Cardiac muscle cell (in vitro differentiated cells and primary cell): ENCODE results near the gene KIF1A. TPM values are rescaled to one million over a fixed set of nuclear protein-coding genes. Genes with fewer than 3 reads are reported as not detected.

ENCODE experiments used
- DNase-seq, 2 donors: peaks; one replicate each; pipeline versions ENCODE4 v3.0.0 to v3.0.0-alpha.2; 2010 to 2017; ENCODE audit warnings: low read depth in 1 of 2, low spot score in 1 of 2
- H3K27ac ChIP-seq: fragments of 200-600 bp; sonication (generic); 2 replicates; pipeline ENCODE4 v1.5.1; 2016
- H3K27me3 ChIP-seq: fragments of 200-600 bp; sonication (generic); 2 replicates; pipeline ENCODE4 v1.6.0; 2016; ENCODE audit warnings: control low read depth
- H3K36me3 ChIP-seq: fragments of 200-600 bp; sonication (generic); 2 replicates; pipeline ENCODE4 v1.5.1; 2016; ENCODE audit warnings: control low read depth
- H3K4me1 ChIP-seq: fragments of 200-600 bp; sonication (generic); 2 replicates; pipeline ENCODE4 v1.8.1; 2017; ENCODE audit warnings: low read depth, mild to moderate bottlenecking, mixed run types
- H3K4me3 ChIP-seq: fragments of 200-600 bp; sonication (generic); 2 replicates; pipeline ENCODE4 v1.5.1; 2016; ENCODE audit warnings: mild to moderate bottlenecking
- H3K9me3 ChIP-seq: fragments of 200-600 bp; sonication (generic); 2 replicates; pipeline ENCODE4 v1.5.1; 2017; ENCODE audit warnings: low read depth, mild to moderate bottlenecking, control low read depth
- CTCF ChIP-seq: IDR thresholded peaks from 2 replicates; pipeline ENCODE4 v1.5.1; 2012; ENCODE audit warnings: low read depth, mild to moderate bottlenecking, low read length
- polyA plus RNA-seq: library from polyadenylated mRNA; unstranded; fragments of >200 nt; fragmentation: Nextera tagmentation; extraction: Ambion mirVana; gene quantifications from 2 replicates; pipeline ENCODE4 v1.2.1, GENCODE V29; 2016
- total RNA-seq: library from RNA; depleted of rRNA; stranded (reverse); fragments of >200 nt; gene quantifications from 2 replicates; pipeline ENCODE4 v1.2.3, GENCODE V29; 2016

The KIF1A gene
- total and polyA plus RNA-seq, 2 experiments from 2014 or later: 6.3 to 14.1 TPM

GRCh38 chr2:240719676-240720545 is 100.1 kb downstream of the KIF1A start:
- TF ChIP-seq CTCF: no peak
- H3K9me3 ChIP-seq: no peaks in the 10 kb centered on the region
- no peak for DNase-seq
- no peaks in the 10 kb centered on the region for H3K27me3 ChIP-seq
- no peak overlapping the region for H3K4me3 ChIP-seq
- no peaks in the 10 kb centered on the region for H3K4me1 ChIP-seq
- no peaks in the 10 kb centered on the region for H3K36me3 ChIP-seq
- no peak overlapping the region for H3K27ac ChIP-seq

- no peaks in the 10 kb centered on the region for H3K9me3 ChIP-seq
- H3K27me3 ChIP-seq: no peaks in the 10 kb centered on the region
- TF ChIP-seq CTCF: no peak
- no peak for DNase-seq
- no peaks in the 10 kb centered on the region for H3K4me1 ChIP-seq
- no peaks in the 10 kb centered on the region for H3K36me3 ChIP-seq
- H3K4me3 ChIP-seq: no peak overlapping the region
- H3K27ac ChIP-seq: no peak overlapping the region
Observed at GRCh38 chr2:240718896-240719490, 101.0 kb downstream of the KIF1A start.

- H3K36me3 ChIP-seq: no peaks in the 10 kb centered on the region
Observed at GRCh38 chr2:240717681-240718581, 102.1 kb downstream of the KIF1A start.

GRCh38 chr2:240717181-240717641 is 102.8 kb downstream of the KIF1A start:
- Histone ChIP-seq H3K27ac (no peak overlapping the region), H3K9me3 (no peaks in the 10 kb centered on the region), H3K27me3 (no peaks in the 10 kb centered on the region), H3K4me3 (no peak overlapping the region), H3K36me3 (no peaks in the 10 kb centered on the region), H3K4me1 (no peaks in the 10 kb centered on the region)
- DNase-seq: no peak
- no peak for TF ChIP-seq CTCF

More at GRCh38 chr2:240717681-240718581, 102.1 kb downstream of the KIF1A start:
- Histone ChIP-seq H3K9me3 (no peaks in the 10 kb centered on the region), H3K4me3 (no peak overlapping the region), H3K4me1 (no peaks in the 10 kb centered on the region), H3K27ac (no peak overlapping the region), H3K27me3 (no peaks in the 10 kb centered on the region)
- no peak for TF ChIP-seq CTCF
- no peak for DNase-seq

- Histone ChIP-seq H3K9me3 (no peaks in the 10 kb centered on the region), H3K27me3 (no peaks in the 10 kb centered on the region), H3K4me1 (no peaks in the 10 kb centered on the region), H3K4me3 (no peak overlapping the region), H3K36me3 (no peaks in the 10 kb centered on the region), H3K27ac (no peak overlapping the region)
- no peak for TF ChIP-seq CTCF
- DNase-seq: no peak
Observed at GRCh38 chr2:240716130-240716798, 103.8 kb downstream of the KIF1A start.
